ENCODE results near the gene PTPN14. TPM values are rescaled to one million over a fixed set of nuclear protein-coding genes. Genes with fewer than 3 reads are reported as not detected.

Gene PTPN14
- total RNA-seq, 1 experiment from 2014 or later, result 76.4 TPM

- Histone ChIP-seq H3T11ph (ENCODE audit: low read length) (no peak overlapping the region), H3K18ac (ENCODE audit: insufficient read length, low read depth, low read length) (no peak overlapping the region), H3K23me2 (ENCODE audit: insufficient read length, low read depth, low read length, poor library complexity, severe bottlenecking) (no peaks in the 10 kb centered on the region), H4K20me1 (ENCODE audit: control insufficient read depth, insufficient read depth, insufficient read length) (no peaks in the 10 kb centered on the region), H4K91ac (ENCODE audit: insufficient read length, low read depth, low read length) (no peak overlapping the region), H3K23ac (ENCODE audit: insufficient read length, low read depth, low read length) (no peak overlapping the region), H2BK15ac (ENCODE audit: low read depth, low read length) (no peak overlapping the region), H2AFZ (ENCODE audit: low read length) (no peak overlapping the region), H3K9me3 (ENCODE audit: control insufficient read depth, low read depth, low read length) (no peaks in the 10 kb centered on the region), H3K4me1 (ENCODE audit: insufficient read depth, low read length) (peaks cover 4% of the 10 kb centered on the region), H3K27ac (ENCODE audit: insufficient read length, low read depth, low read length) (no peak overlapping the region), H3K4me2 (ENCODE audit: insufficient read depth, insufficient read length, low read length) (no peak overlapping the region), H4K5ac (ENCODE audit: insufficient read length, low read depth, low read length) (no peak overlapping the region), H2BK5ac (ENCODE audit: insufficient read length, low read length) (no peak overlapping the region), H2AK5ac (ENCODE audit: insufficient read length, low read length) (no peak overlapping the region), H3K56ac (ENCODE audit: insufficient read length, low read depth, low read length) (no peak overlapping the region), H3K14ac (ENCODE audit: insufficient read depth, low read length) (no peak overlapping the region), H3K27me3 (ENCODE audit: insufficient read depth, low read length) (no peaks in the 10 kb centered on the region), H3K79me1 (ENCODE audit: insufficient read depth, low read depth, low read length, poor library complexity, severe bottlenecking) (peaks cover 10% of the 10 kb centered on the region), H2BK120ac (ENCODE audit: low read depth, low read length, poor library complexity, severe bottlenecking) (no peak overlapping the region), H2BK20ac (ENCODE audit: low read depth, low read length, poor library complexity, severe bottlenecking) (no peak overlapping the region), H3K79me2 (ENCODE audit: insufficient read depth, low read length) (peaks cover 10% of the 10 kb centered on the region; the same call in 1 of the 2 replicates), H3K4ac (ENCODE audit: low read depth, low read length) (no peak overlapping the region), H3K9ac (ENCODE audit: extremely low read depth, insufficient read length, low read length) (no peak overlapping the region), H4K8ac (replicated peaks; ENCODE audit: insufficient read length, low read depth, low read length) (no peak overlapping the region), H2BK12ac (ENCODE audit: insufficient read length, low read depth, low read length) (no peak overlapping the region)
- H3K9me3 Mint-ChIP-seq, result no peaks in the 10 kb centered on the region
- TF ChIP-seq CTCF (conservative IDR thresholded peaks at IDR 0.05), result no peak
- no peak overlapping the region for H3K4me3 Mint-ChIP-seq
- peaks cover 44 to 56% of the 10 kb centered on the region in 2 experiments for H3K4me1 Mint-ChIP-seq
- no peak overlapping the region for H3K27ac Mint-ChIP-seq
- H3K27me3 Mint-ChIP-seq (ENCODE audit: low read depth), result no peaks in the 10 kb centered on the region
- no peaks in the 10 kb centered on the region; a peak in 1 of 7 replicates for H3K36me3 Mint-ChIP-seq (ENCODE audit: insufficient read depth in 1 of 3, low read depth in 3 of 3)
- DNase-seq, result no peak
Observed at GRCh38 chr1:214518361-214518760, 33.0 kb downstream of the PTPN14 start.
